Measurements from ENCODE around the gene B4GALNT1. TPM values are rescaled to one million over a fixed set of nuclear protein-coding genes. Genes with fewer than 3 reads are reported as not detected.

The B4GALNT1 gene
- total and polyA plus RNA-seq, 9 of the 15 experiments (the other 6 are each of a cell fraction or from before 2014, with no cell fraction given): 1.0 to 32.2 (median 9.8) TPM

- no peak for TF ChIP-seq TCF15 (CRISPR knock-in tag; IDR thresholded peaks at IDR 0.05)
Observed at GRCh38 chr12:57602544-57602943, 30.5 kb downstream of the B4GALNT1 start (continued).

- DNase-seq (ENCODE audit: extremely low read depth in 1 of 4, low spot score in 3 of 4) (no peak), FAIRE-seq (no peak), ATAC-seq (no peak)
- intact Hi-C loops (cut with micrococcal nuclease): no loop called here
- Histone ChIP-seq H3K9me3 (replicated peaks; ENCODE audit: control insufficient read depth, insufficient read depth, low read depth, low read length) (no peaks in the 10 kb centered on the region), H4K20me1 (replicated peaks; ENCODE audit: control insufficient read depth, insufficient read depth, low read length) (no peaks in the 10 kb centered on the region), H3K9me1 (ENCODE audit: control insufficient read depth, insufficient read depth, low read length) (no peaks in the 10 kb centered on the region), H3K27ac (ENCODE audit: extremely low read depth, low read depth, low read length) (no peak overlapping the region), H3K79me2 (ENCODE audit: control insufficient read depth, insufficient read depth, low read length) (no peaks in the 10 kb centered on the region), H3K9ac (ENCODE audit: insufficient read depth in 1 of 2, low read depth in 2 of 2, low read length in 2 of 2) (no peak overlapping the region; a peak in 1 of 4 replicates), H3K36me3 (ENCODE audit: control insufficient read depth, insufficient read depth, low read length) (peaks cover 67% of the 10 kb centered on the region; the same call in 2 of the 3 replicates), H3K27me3 (ENCODE audit: control insufficient read depth in 2 of 2, insufficient read depth in 2 of 2, low read length in 2 of 2) (no peaks in the 10 kb centered on the region), H2AFZ (ENCODE audit: low read depth, low read length) (no peak overlapping the region), H3K4me1 (replicated peaks in 1 of 2; ENCODE audit: control insufficient read depth in 2 of 2, insufficient read depth in 2 of 2, low read length in 2 of 2) (peaks cover 0 to 4% of the 10 kb centered on the region in 2 experiments; a peak in 1 of 5 replicates), H3K4me2 (ENCODE audit: insufficient read depth, low read length) (no peak overlapping the region), H3K4me3 (no peak overlapping the region)
- 31% methylated on average over 2 of the region's 2 CpGs for WGBS (ENCODE audit: insufficient coverage, low coverage, missing lambda C conversion rate)
- ChIA-PET POLR2A (interaction anchor here (0.7 to 3.4 kb wide), 5 partner anchors 9 to 16 kb away, joined by 3 to 20 read pairs (median 6); partner anchors contain the start of genes ARHGEF25 and PIP4K2C), CTCF (ENCODE audit: low intra/inter-chr PET ratio) (no interaction called here)
- BruUV-seq (replicated peaks): no TSS peak
- in situ Hi-C loops (cut with MboI): no loop called here
- no peak for TF ChIP-seq CSDE1 (IDR thresholded peaks at IDR 0.05)
- TF ChIP-seq PHF8 (IDR thresholded peaks at IDR 0.05; ENCODE audit: borderline replicate concordance, low read length): no peak
- no peak for TF ChIP-seq FOXP1 (CRISPR knock-in tag; IDR thresholded peaks at IDR 0.05)
- TF ChIP-seq ZBTB8A (IDR thresholded peaks at IDR 0.05; ENCODE audit: partially characterized antibody): no peak
- TF ChIP-seq TAF1 (IDR thresholded peaks at IDR 0.05; ENCODE audit: control insufficient read depth, extremely low read depth, insufficient read depth, low read length, severe bottlenecking): no peak
- no peak for TF ChIP-seq ADNP (tag; IDR thresholded peaks at IDR 0.05)
- TF ChIP-seq RFX1 (IDR thresholded peaks at IDR 0.05): no peak
- no peak for TF ChIP-seq ZNF263 (CRISPR knock-in tag; IDR thresholded peaks at IDR 0.05; ENCODE audit: borderline replicate concordance)
- TF ChIP-seq YY1 (IDR thresholded peaks at IDR 0.05; ENCODE audit: borderline replicate concordance in 1 of 3, control insufficient read depth in 1 of 3, extremely low read depth in 1 of 3, insufficient read depth in 3 of 3, insufficient read length in 1 of 3, insufficient replicate concordance in 2 of 3, low read depth in 1 of 3, low read length in 2 of 3): no peak
- no peak for TF ChIP-seq SIRT6 (IDR thresholded peaks at IDR 0.05; ENCODE audit: low read depth, low read length)
- no peak for TF ChIP-seq E2F6 (IDR thresholded peaks at IDR 0.05; ENCODE audit: borderline replicate concordance in 1 of 2, extremely low read depth in 1 of 2, insufficient read depth in 1 of 2, insufficient read length in 1 of 2, low read depth in 1 of 2, low read length in 1 of 2, poor library complexity in 1 of 2, severe bottlenecking in 1 of 2)
- no peak for TF ChIP-seq ZNF764 (CRISPR knock-in tag; IDR thresholded peaks at IDR 0.05; ENCODE audit: low read depth)
- no peak for TF ChIP-seq CAMTA2 (CRISPR knock-in tag; conservative IDR thresholded peaks at IDR 0.05)
- TF ChIP-seq ZNF79 (CRISPR knock-in tag; IDR thresholded peaks at IDR 0.05; ENCODE audit: low read depth): no peak
- TF ChIP-seq, protein P1, sequence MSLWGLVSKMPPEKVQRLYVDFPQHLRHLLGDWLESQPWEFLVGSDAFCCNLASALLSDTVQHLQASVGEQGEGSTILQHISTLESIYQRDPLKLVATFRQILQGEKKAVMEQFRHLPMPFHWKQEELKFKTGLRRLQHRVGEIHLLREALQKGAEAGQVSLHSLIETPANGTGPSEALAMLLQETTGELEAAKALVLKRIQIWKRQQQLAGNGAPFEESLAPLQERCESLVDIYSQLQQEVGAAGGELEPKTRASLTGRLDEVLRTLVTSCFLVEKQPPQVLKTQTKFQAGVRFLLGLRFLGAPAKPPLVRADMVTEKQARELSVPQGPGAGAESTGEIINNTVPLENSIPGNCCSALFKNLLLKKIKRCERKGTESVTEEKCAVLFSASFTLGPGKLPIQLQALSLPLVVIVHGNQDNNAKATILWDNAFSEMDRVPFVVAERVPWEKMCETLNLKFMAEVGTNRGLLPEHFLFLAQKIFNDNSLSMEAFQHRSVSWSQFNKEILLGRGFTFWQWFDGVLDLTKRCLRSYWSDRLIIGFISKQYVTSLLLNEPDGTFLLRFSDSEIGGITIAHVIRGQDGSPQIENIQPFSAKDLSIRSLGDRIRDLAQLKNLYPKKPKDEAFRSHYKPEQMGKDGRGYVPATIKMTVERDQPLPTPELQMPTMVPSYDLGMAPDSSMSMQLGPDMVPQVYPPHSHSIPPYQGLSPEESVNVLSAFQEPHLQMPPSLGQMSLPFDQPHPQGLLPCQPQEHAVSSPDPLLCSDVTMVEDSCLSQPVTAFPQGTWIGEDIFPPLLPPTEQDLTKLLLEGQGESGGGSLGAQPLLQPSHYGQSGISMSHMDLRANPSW (CRISPR knock-in tag; IDR thresholded peaks at IDR 0.05): no peak
- no peak for TF ChIP-seq FOXJ2 (tag; IDR thresholded peaks at IDR 0.05)
Observed at GRCh38 chr12:57600395-57600794, 32.6 kb downstream of the B4GALNT1 start.
